Uterus (tissue), 4 donors: ENCODE data around the gene RMRP. TPM values are rescaled to one million over a fixed set of nuclear protein-coding genes. Genes with fewer than 3 reads are reported as not detected.

Experiments
- DNase-seq, 2 donors: peaks; one replicate each; pipeline ENCODE4 v3.0.0-alpha.2; 2019 to 2020
- H3K27ac ChIP-seq, 2 donors: fragments of 200-600 bp; sonication (generic); 1 replicate in 1 of 2; 2 replicates in 1 of 2; pipeline ENCODE4 v1.5.1; 2016 to 2018
- H3K27me3 ChIP-seq, 2 donors: fragments of 200-600 bp; sonication (generic); one replicate each; pipeline ENCODE4 v1.5.1; 2018 to 2019; ENCODE audit warnings: control low read depth in 1 of 2
- H3K36me3 ChIP-seq, 2 donors: fragments of 200-600 bp; sonication (generic); one replicate each; pipeline ENCODE4 v1.5.1; 2019; ENCODE audit warnings: control low read depth in 1 of 2
- H3K4me1 ChIP-seq, 2 donors: fragments of 200-600 bp; sonication (generic); one replicate each; pipeline ENCODE4 v1.5.1; 2018 to 2019; ENCODE audit warnings: control low read depth in 1 of 2
- H3K4me3 ChIP-seq, 2 donors: fragments of 200-600 bp; sonication (generic); 1 replicate in 1 of 2; 2 replicates in 1 of 2; pipeline ENCODE4 v1.5.1; 2018 to 2019; ENCODE audit warnings: mild to moderate bottlenecking in 1 of 2
- H3K9me3 ChIP-seq, 2 donors: fragments of 200-600 bp; sonication (generic); one replicate each; pipeline ENCODE4 v1.5.1; 2019; ENCODE audit warnings: control low read depth in 1 of 2
- CTCF ChIP-seq, 4 experiments: fragments of 200-600 bp in 2 of 4; fragments of 450-650 bp in 2 of 4; sonication (generic) in 2 of 4; IDR thresholded peaks; one replicate each; pipeline ENCODE4 v1.5.1; 2016 to 2019; ENCODE audit warnings: antibody characterized with exemption in 4 of 4, mild to moderate bottlenecking in 2 of 4, moderate library complexity in 1 of 4
- POLR2A ChIP-seq, 2 donors: fragments of 450-650 bp; IDR thresholded peaks; one replicate each; pipeline ENCODE4 v1.6.1; 2016; ENCODE audit warnings: antibody characterized with exemption in 2 of 2, mild to moderate bottlenecking in 1 of 2, moderate library complexity in 1 of 2
- intact Hi-C: fragments of 100-400 bp; cut with DNase I; formaldehyde crosslinking; loops from one replicate; pipeline ENCODE4 v1.15.1; 2023; ENCODE audit warnings: low total_unique reads
- total RNA-seq, 4 donors: library from RNA; depleted of rRNA in 3 of 4; stranded (reverse); fragments of >200 nt in 3 of 4; gene quantifications; one replicate each; pipeline versions ENCODE4 v1.1.0 to v1.2.4, GENCODE V29; 2014 to 2023
- donor health status: DM: yes; HTN: yes; CAD: no.

RMRP gene
- total RNA-seq, 4 donors from 2014 or later, result 2,632 to 57,722 (median 9,015) TPM

- DNase-seq, result no peak
- H3K4me1 ChIP-seq, result peaks cover 4 to 7% of the 10 kb centered on the region in 2 donors
- H3K36me3 ChIP-seq, result no peaks in the 10 kb centered on the region
- no peaks in the 10 kb centered on the region for H3K9me3 ChIP-seq
- no peaks in the 10 kb centered on the region for H3K27me3 ChIP-seq
- intact Hi-C loops, result no loop called here
- TF ChIP-seq POLR2A (IDR thresholded peaks at IDR 0.05) (no peak), CTCF (IDR thresholded peaks at IDR 0.05) (no peak)
- H3K4me3 ChIP-seq, result no peak overlapping the region
- H3K27ac ChIP-seq, result peak overlapping the region; percentile 93 to 98
Measured at GRCh38 chr9:35682520-35683315, 24.9 kb upstream of the RMRP start.

GRCh38 chr9:35682051-35682450 lies 24.2 kb upstream of the RMRP start:
- Histone ChIP-seq H3K27ac (peak overlapping the region in 1 of 2 donors; percentile 22), H3K4me1 (peaks cover 4 to 7% of the 10 kb centered on the region in 2 donors), H3K9me3 (no peaks in the 10 kb centered on the region), H3K4me3 (no peak overlapping the region), H3K27me3 (no peaks in the 10 kb centered on the region), H3K36me3 (no peaks in the 10 kb centered on the region)
- TF ChIP-seq CTCF (IDR thresholded peaks at IDR 0.05) (no peak), POLR2A (IDR thresholded peaks at IDR 0.05) (no peak)
- no peak for DNase-seq
- intact Hi-C loops, result no loop called here

- Histone ChIP-seq H3K4me3 (no peak overlapping the region), H3K27me3 (no peaks in the 10 kb centered on the region), H3K36me3 (no peaks in the 10 kb centered on the region), H3K9me3 (no peaks in the 10 kb centered on the region), H3K4me1 (peaks cover 4 to 7% of the 10 kb centered on the region in 2 donors), H3K27ac (peak overlapping the region; percentile 19 to 22)
- intact Hi-C loops, result no loop called here
- DNase-seq, result no peak
- TF ChIP-seq POLR2A (IDR thresholded peaks at IDR 0.05), result no peak
- no peak for TF ChIP-seq CTCF (IDR thresholded peaks at IDR 0.05)
Measured at GRCh38 chr9:35681341-35682002, 23.7 kb upstream of the RMRP start.

- Histone ChIP-seq H3K4me3 (no peak overlapping the region), H3K27me3 (no peaks in the 10 kb centered on the region), H3K27ac (peak overlapping the region; percentile 2 to 12), H3K4me1 (peaks cover 0 to 7% of the 10 kb centered on the region in 2 donors), H3K36me3 (no peaks in the 10 kb centered on the region), H3K9me3 (no peaks in the 10 kb centered on the region)
- TF ChIP-seq CTCF (IDR thresholded peaks at IDR 0.05) (no peak), POLR2A (IDR thresholded peaks at IDR 0.05) (no peak)
- intact Hi-C loops, result no loop called here
- no peak for DNase-seq
Measured at GRCh38 chr9:35680331-35681105, 22.7 kb upstream of the RMRP start.
